Nephron (organoid): ENCODE data around the gene EPYC.

Experiments used
- H3K27ac Mint-ChIP-seq, 3 experiments: 2 replicates each; pipeline ENCODE4 v1.8.0; 2020; ENCODE audit warnings: mixed read lengths in 3 of 3, mild to moderate bottlenecking in 2 of 3, moderate library complexity in 1 of 3
- H3K27me3 Mint-ChIP-seq: 2 replicates; pipeline ENCODE4 v1.8.0; 2021; ENCODE audit warnings: low read depth, mild to moderate bottlenecking, moderate library complexity, mixed read lengths
- H3K36me3 Mint-ChIP-seq: 2 replicates; pipeline ENCODE4 v1.8.0; 2020; ENCODE audit warnings: low read depth, mixed read lengths
- H3K4me1 Mint-ChIP-seq: 2 replicates; pipeline ENCODE4 v1.8.0; 2020; ENCODE audit warnings: mixed read lengths
- H3K4me3 Mint-ChIP-seq, 3 experiments: 2 replicates each; pipeline ENCODE4 v1.8.0; 2020; ENCODE audit warnings: mild to moderate bottlenecking in 3 of 3, mixed read lengths in 3 of 3, moderate library complexity in 2 of 3
- H3K9me3 Mint-ChIP-seq: 2 replicates; pipeline ENCODE4 v1.8.0; 2020; ENCODE audit warnings: mixed read lengths
- TF ChIP-seq, protein P1 (sequence below), 3 experiments: fragments of 200-600 bp; sonication (generic); IDR thresholded peaks; one replicate each; pipeline ENCODE4 v1.5.0; 2021; ENCODE audit warnings: antibody characterized with exemption in 3 of 3; ENCODE audit not compliant: unreplicated experiment in 3 of 3

Gene EPYC

DNA sequence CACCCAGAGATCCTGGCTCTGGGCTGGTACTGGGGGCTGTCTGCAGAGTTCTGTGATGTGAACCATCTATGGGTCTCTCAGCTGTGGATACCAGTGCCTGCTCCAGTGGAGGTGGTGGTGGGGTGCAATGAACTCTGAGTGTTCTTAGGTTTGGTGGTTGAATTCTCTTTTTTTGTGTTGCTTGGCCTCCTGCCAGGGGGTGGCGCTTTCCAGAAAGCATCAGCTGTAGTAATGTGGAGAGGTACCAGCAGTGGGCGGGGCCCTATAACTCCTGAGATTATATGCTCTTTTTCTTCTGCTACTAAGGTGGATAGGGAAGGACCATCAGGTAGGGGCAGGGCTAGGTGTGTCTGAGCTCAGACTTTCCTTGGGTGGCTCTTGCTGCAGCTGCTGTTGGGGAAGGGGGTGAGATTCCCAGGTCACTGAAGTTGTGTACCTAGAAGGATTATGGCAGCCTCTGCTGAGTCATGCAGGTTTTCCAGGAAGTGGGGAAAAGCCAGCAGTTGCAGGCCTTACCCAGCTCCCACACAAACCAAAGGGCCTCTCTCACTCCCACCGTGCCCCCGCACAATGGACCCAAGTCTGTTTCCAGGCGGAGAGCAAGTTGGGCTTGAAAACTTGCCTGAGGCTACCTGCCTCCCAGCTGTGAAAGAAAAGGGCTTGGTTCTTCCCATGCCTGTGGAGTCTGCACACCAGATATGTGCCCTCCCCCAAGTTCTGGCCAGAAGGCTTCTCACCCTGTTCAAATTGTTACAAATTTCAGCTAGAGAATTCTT lies 68.4 kb downstream of the EPYC start:
- TF ChIP-seq, protein P1, sequence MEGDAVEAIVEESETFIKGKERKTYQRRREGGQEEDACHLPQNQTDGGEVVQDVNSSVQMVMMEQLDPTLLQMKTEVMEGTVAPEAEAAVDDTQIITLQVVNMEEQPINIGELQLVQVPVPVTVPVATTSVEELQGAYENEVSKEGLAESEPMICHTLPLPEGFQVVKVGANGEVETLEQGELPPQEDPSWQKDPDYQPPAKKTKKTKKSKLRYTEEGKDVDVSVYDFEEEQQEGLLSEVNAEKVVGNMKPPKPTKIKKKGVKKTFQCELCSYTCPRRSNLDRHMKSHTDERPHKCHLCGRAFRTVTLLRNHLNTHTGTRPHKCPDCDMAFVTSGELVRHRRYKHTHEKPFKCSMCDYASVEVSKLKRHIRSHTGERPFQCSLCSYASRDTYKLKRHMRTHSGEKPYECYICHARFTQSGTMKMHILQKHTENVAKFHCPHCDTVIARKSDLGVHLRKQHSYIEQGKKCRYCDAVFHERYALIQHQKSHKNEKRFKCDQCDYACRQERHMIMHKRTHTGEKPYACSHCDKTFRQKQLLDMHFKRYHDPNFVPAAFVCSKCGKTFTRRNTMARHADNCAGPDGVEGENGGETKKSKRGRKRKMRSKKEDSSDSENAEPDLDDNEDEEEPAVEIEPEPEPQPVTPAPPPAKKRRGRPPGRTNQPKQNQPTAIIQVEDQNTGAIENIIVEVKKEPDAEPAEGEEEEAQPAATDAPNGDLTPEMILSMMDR (IDR thresholded peaks at IDR 0.05; ENCODE audit: unreplicated experiment in 3 of 3) = no peak
- Mint-ChIP-seq H3K27ac (no peak overlapping the region), H3K9me3 (peaks cover 30% of the 10 kb centered on the region), H3K27me3 (no peaks in the 10 kb centered on the region), H3K4me3 (no peak overlapping the region), H3K4me1 (peaks cover 22% of the 10 kb centered on the region), H3K36me3 (no peaks in the 10 kb centered on the region)

DNA sequence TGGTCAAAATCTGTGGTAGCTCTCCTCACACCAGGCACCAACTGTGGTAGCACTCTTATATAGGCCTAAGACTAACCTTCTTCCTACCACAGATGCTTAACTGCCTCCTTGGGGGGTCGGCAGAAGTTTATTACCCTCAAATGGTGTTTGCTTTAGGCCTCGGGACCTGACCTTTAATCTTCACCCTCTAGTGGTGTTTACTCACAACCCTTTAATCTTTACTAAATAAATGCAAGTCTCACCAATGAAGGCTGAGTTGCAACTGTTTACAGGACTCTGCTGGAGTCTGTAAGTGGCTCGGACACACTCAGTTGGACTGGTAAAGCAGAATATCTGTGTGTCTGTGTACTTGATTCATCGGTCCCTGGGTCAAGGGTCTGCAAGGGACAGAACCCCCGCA lies 79.2 kb downstream of the EPYC start:
- Mint-ChIP-seq H3K4me1 (peaks cover 35% of the 10 kb centered on the region), H3K9me3 (peaks cover 29% of the 10 kb centered on the region), H3K36me3 (peaks cover 4% of the 10 kb centered on the region), H3K4me3 (no peak overlapping the region), H3K27me3 (no peaks in the 10 kb centered on the region), H3K27ac (peak overlapping the region in 1 of 3 experiments; percentile 63)
- TF ChIP-seq, protein P1 (IDR thresholded peaks at IDR 0.05; ENCODE audit: unreplicated experiment in 3 of 3) = no peak

DNA sequence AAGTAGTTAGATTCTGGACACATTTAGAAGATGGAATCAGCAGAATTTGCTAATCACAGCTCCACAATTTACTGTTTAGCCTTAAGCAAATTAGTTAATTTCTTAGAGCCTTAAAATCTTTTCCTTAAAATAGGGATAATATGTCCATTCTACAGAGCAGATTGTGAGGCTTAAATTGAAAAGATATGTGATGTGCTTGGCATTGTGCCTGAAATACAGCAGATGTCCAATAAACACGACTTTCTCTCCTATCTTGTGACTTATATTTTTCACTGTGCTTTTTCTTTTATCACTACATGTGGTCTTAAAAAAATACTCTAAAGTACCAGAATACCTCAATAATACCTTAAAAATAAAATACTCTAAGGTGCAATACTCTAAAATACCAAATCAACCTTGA lies 80.4 kb downstream of the EPYC start:
- H3K4me3 Mint-ChIP-seq = no peak overlapping the region
- H3K27me3 Mint-ChIP-seq = no peaks in the 10 kb centered on the region
- peaks cover 35% of the 10 kb centered on the region for H3K4me1 Mint-ChIP-seq
- peak overlapping the region in 1 of 3 experiments; percentile 76 for H3K27ac Mint-ChIP-seq
- peaks cover 20% of the 10 kb centered on the region for H3K9me3 Mint-ChIP-seq
- TF ChIP-seq, protein P1 (IDR thresholded peaks at IDR 0.05; ENCODE audit: unreplicated experiment in 3 of 3) = no peak
- peaks cover 4% of the 10 kb centered on the region for H3K36me3 Mint-ChIP-seq

DNA sequence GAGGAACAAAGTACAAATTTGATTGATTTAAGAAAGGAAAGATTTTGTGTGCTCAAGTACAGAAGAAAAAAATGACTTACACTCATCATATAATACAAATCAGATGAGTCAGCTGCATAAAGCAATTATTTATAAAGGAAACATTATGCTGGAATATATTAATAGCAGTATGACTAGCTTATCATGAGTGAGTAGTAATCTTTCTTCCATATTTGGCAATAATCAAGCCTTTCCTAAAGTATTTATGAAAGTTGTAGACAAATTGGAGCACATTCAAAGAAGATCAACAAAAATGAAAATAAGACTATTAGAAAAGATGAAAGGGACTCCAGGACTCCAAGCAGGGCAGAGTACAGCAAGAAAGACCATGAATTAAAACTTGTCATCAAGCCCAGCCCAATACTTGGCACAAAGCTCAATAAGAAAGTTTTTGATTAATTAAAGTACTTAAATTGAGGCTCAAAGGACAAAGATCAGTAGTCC lies 82.6 kb downstream of the EPYC start:
- Mint-ChIP-seq H3K27me3 (no peaks in the 10 kb centered on the region), H3K36me3 (peaks cover 4% of the 10 kb centered on the region), H3K4me3 (no peak overlapping the region), H3K9me3 (peaks cover under 1% of the 10 kb centered on the region), H3K27ac (peak overlapping the region; percentile 67 to 81 (median 76)), H3K4me1 (peaks cover 46% of the 10 kb centered on the region)
- TF ChIP-seq, protein P1 (IDR thresholded peaks at IDR 0.05; ENCODE audit: unreplicated experiment in 3 of 3) = no peak

DNA sequence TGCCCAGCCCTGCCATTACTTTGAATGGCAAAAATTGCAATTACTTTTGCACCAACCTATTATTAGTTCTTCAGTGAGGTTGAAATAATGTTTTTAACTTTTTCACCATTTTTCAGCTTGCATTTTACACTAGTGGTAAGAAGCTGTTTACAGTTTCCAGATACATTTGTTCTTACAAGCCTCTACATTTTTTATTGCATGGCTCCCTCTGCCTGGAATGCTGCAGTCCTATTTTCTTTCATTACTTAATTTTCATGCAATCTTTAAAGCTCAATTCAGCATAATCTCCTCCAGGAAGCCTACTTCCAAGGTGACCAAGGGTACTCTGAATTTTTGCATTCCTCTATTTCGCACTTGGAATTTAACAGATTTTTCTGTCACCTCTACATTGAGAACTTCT lies 83.2 kb downstream of the EPYC start:
- peaks cover 48% of the 10 kb centered on the region for H3K4me1 Mint-ChIP-seq
- TF ChIP-seq, protein P1 (IDR thresholded peaks at IDR 0.05; ENCODE audit: unreplicated experiment in 3 of 3) = no peak
- no peaks in the 10 kb centered on the region for H3K9me3 Mint-ChIP-seq
- peaks cover under 1% of the 10 kb centered on the region for H3K36me3 Mint-ChIP-seq
- H3K27ac Mint-ChIP-seq = peak overlapping the region; percentile 67 to 81 (median 76)
- H3K27me3 Mint-ChIP-seq = no peaks in the 10 kb centered on the region
- no peak overlapping the region for H3K4me3 Mint-ChIP-seq

DNA sequence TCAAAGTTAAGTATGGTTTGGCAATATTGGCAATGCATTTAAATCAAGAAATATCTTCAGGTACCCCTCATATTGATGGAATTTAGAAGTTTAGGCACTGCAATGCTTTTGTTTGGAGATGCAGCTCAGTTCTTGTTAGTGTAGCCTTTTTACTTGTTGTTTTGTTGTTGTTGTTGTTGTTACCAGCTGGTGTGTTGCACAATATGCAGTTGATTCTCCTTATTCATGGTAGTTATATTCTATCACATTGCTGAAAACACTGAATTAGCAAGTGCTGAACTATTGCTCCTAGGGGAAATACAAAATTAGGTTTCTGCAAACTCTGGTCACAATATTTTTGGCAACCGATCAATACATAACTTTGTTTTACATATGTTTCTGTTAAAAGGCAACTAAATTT lies 84.5 kb downstream of the EPYC start:
- Mint-ChIP-seq H3K4me3 (no peak overlapping the region), H3K27ac (no peak overlapping the region), H3K27me3 (no peaks in the 10 kb centered on the region), H3K4me1 (peaks cover 55% of the 10 kb centered on the region), H3K9me3 (no peaks in the 10 kb centered on the region), H3K36me3 (no peaks in the 10 kb centered on the region)
- TF ChIP-seq, protein P1 (IDR thresholded peaks at IDR 0.05; ENCODE audit: unreplicated experiment in 3 of 3) = no peak
